HUDEP-2 (cell line): Measurements from ENCODE around the gene LYSMD4.
"Not testable (repeated sequence)": the region's sequence is repeated elsewhere in the genome, so short reads cannot be mapped to it uniquely, and the experiment has no call there.

Source experiments
- DNase-seq, 76 experiments: peaks; one replicate each; lab custom pipeline; 2025; ENCODE audit not compliant: unreplicated experiment in 76 of 76; lab: John Stamatoyannopoulos, UW

Gene LYSMD4

DNA sequence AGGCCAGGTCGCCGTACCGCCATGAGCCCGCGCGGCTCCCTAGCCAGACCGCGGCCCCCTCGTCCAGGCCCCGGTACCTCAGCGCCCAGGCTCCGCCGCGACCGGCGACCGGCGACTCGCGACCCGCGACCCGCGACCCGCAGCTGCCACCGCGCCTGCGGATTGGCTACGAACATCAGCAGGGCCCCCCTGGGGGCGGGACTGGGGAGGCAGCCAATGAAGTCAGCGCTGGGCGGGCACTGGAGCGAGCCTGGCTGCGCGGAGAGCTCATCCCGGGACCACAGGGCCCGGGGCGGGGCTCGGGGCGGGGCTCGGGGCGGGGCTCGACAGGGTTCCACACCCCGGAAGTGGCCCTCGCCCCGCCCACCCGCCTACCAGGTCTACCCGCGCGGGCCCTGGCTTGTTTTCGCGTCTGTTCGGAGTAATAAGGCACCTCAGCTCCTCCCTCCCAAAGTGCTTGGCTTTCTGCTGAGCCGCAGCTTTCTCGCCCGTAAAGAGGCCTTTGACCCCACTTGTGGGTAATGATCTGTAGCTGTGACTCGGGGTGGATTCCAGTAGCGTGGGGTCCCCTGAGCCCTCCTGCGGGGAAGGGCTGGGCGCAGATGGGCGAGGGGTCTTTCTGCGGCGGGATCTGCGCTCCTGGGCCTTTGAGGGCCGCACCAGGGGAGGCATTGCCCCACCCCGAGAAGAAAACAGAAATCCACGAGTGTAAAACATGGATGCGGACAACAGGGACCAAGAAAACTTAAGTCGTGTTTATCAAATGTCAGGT lies at the start of gene LYSMD4:
TSS of gene LYSMD4 (minus strand) at position 170 of the 772 bp plus-strand sequence. CDS start 1,438 bp downstream, outside the sequence.
- DNase-seq = peak; percentile 29 to 98 (median 95)

GRCh38 chr15:99782029-99782428 lies 48.8 kb upstream of the LYSMD4 start:
- DNase-seq = not testable (repeated sequence)

DNA sequence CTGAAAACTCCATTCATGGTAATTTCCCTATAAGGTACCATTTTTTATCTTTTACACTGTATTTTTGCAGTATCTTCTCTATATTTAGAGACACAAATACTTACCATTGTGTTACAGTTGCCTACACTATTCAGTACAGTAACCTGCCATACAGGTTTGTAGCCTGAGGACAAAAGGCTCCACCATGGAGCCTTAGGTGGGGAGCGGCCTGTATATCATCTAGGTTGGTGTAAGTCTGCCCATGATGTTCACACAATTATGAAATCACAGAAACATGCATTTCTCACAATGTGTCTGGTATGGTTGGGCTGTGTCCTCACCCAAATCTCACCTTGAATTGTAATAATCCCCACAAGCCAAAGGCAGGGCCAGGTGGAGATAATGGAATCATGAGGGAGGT lies 43.9 kb upstream of the LYSMD4 start:
- DNase-seq = no peak

DNA sequence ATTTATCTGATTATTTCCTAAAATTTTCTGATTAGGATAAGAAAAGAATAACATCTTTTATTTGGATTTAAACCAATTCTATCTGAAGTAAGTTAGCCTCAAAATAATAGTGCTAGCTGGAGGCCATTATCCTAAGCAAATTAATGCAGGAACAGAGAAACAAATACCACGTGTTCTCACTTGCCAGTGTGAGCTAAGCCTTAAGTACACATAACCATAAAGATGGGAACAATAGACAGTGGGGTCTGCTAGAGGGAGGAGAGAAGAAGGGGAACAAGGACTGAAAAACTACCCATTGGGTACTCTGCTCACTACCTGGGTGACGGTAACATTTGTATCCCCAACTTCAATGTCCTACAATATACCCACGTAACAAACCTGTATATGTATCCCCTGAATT lies 31.3 kb upstream of the LYSMD4 start:
- no peak for DNase-seq

DNA sequence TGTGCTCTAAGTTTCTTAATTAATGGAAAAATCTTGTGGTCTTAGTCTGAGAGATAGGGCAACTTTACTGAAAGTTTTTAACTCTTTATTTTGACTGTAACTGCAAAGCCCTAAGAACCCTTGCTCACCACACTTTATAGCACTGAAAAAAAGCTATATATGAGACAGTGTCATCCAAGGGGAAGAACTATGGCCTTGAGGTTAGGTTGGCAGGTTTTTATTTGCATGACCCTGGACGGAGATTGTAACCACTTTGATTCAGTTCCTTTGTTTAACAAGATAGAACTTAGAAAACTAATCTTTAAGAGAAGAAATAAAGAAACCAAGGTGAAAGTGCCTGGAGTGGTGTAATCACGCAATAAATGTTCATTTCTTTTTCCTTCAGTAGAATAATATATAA lies 30.6 kb upstream of the LYSMD4 start:
- DNase-seq = no peak

GRCh38 chr15:99762288-99762687 lies 29.1 kb upstream of the LYSMD4 start:
- DNase-seq = no peak

- peak in 49 of 76 experiments; percentile 4 to 83 (median 49) for DNase-seq
These were observed 22.6 kb upstream of the LYSMD4 start for GRCh38 chr15:99755692-99756409.

- peak in 45 of 76 experiments; percentile 6 to 55 (median 28) for DNase-seq
These were observed 19.8 kb upstream of the LYSMD4 start for GRCh38 chr15:99753066-99753465.

- DNase-seq = no peak
These were observed 19.3 kb upstream of the LYSMD4 start for GRCh38 chr15:99752556-99752955.

GRCh38 chr15:99750326-99750725 lies 17.1 kb upstream of the LYSMD4 start:
- not testable (repeated sequence) for DNase-seq

GRCh38 chr15:99749386-99749785 lies 16.1 kb upstream of the LYSMD4 start:
- peak in 43 of 76 experiments; percentile 3 to 62 (median 27) for DNase-seq

DNA sequence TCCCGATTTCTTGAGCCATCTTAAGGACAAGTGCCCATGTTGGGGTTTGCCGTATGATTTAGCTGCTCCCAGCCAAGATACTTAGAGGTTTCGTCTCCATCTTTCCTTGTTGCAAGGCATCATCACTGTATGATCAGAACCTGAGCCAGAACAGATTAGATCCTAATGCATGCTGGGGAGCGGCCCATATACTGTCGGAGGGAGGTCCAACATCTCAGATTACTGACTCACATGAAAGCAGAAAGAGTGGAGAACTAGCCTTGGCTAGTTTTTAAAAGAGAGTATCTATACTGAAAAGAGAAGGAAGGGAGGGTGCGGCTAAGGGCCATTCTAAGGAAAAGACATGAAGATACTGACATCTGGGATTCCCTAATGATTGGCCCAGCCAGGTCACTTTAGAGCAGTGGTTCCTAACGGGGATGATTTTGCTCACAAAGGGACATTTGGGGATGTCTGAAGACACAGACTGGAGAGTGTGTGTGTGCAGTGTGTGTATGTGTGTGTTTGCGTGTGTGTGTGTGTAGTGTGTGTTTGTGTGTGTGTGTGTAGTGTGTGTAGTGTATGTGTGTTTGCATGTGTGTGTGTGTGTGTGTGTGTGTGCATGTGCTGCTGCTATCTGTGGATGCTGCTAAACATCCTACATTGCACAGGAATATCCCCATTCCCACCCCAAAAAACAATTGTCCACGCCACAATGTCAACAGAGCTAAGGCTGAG lies 12.3 kb upstream of the LYSMD4 start:
- no peak for DNase-seq

- DNase-seq = no peak
These were observed 10.9 kb upstream of the LYSMD4 start for GRCh38 chr15:99744142-99744541.

GRCh38 chr15:99741835-99742234 lies 8.6 kb upstream of the LYSMD4 start:
- DNase-seq = no peak

DNA sequence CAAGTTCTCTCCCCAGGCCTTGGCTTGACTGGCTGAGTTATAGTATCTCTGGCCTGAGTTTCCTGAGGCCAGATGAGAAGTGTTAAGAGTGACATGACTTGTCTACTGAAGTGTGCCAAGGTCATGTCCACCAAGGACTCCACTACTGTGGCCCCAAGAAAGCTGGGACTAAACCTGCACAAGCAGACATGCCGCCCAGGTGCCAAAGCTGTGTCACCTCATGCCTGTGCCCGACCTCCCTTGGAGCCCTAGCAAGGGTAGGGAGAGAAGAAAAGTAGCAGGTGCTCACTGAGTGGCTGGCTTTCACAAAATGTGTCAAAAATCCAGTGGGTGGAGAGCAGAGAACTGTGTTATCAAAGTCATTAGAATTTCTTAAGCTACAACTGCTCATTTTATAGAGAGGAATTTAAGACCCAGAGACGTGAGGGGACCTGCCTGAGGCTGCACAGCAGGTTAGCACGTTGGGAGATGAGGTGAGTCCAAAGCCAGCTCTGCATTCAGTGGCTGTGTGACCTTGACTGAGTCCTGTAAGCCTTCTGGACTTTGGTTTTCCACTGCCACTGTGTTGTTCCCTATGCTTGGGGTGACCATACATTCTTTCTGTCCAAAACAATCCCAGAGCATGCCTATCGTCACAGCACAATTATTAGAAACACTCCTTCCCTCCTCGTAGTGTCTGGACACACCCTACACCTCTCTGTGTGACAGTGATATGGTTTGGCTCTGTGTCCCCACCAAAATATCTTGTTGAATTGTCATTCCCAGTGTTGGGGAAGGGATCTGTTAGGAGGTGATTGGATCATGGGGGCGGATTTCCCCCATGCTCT lies 5.0 kb upstream of the LYSMD4 start:
- DNase-seq = peak in 17 of 76 experiments; percentile 3 to 60 (median 19)

DNA sequence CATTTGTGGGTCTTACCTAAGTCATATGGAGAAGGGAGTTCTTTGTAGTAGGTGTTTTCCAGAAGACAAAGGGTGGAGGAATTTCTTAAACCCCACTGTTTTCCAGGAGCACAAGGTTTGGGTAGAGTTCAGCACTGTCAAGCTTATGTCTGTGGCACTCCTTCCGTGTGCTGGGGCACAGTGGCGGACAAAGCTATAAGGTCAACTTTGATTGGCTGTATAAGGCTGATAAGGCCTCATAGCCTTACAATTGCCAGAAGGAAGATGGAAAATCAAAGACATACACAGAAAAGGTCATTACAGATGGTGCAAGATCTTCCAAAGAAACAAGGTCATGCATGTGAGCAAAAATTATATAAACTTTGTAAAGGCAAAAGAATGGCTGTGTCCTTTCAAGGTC lies 3.5 kb upstream of the LYSMD4 start:
- DNase-seq = peak in 1 of 76 experiments; percentile 3

DNA sequence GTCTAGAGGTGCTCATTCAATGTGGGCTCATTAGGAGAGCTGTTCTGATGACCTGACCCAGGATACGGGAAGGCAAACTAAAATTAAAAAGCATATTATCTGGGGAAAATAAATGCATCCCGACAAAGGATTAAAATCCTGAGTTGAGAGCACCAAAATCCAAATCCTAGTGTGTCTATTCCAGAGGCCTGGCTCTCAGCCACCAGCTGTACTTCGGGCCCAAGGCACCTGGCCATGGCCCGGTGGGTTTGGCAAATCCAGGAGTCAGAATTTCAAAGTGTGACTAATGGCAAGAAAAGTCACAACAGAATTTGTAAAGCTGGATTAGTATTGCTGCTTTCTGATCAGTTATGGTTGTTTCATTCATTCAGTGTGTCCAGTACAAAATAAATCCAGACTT lies 2.6 kb upstream of the LYSMD4 start:
- DNase-seq = no peak

GRCh38 chr15:99734575-99734974 lies 1.3 kb upstream of the LYSMD4 start:
- DNase-seq = no peak

DNA sequence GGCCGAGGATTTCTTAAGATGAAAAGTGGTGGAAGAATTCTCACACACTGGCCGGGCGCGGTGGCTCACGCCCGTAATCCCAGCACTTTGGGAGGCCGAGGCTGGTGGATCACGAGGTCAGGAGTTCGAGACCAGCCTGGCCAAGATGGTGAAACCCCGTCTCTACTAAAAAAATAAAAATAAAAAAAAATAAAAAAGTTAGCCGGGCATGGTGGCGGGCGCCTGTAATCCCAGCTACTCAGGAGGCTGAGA lies 729 bp upstream of the LYSMD4 start:
- DNase-seq = not testable (repeated sequence)

DNA sequence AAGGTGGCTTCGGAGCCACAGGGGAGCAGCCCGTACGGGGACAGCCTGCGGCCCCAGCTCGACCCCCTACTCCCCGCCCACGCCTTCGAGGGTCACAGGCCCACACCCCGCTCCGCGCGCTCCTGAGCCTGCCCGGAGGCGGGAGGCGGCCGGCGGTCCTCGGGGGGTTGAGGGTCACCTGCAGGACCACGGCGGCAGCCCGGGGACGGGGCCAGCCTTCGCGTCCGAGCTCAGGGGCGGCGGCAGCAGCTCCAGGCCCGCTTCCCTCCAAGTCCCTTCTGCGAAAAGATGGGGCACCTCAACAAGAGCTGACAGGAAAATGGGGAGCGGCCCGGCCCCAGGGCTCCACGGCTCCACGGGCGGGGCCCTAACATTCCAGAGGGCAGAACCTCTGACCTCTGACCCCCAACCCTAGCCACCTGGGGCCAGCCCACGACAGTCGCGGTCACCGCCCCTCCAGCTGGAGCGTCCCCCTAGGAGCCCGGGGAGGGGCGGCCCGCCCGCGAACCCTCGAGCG lies 428 bp downstream of the LYSMD4 start:
- DNase-seq = peak in 29 of 76 experiments; percentile 8 to 70 (median 49)
